Tibial nerve (tissue), 4 donors: ENCODE measurements around the gene CD58.

Experiments
- EP300 ChIP-seq, 2 donors: sonication (generic); formaldehyde crosslinking; IDR thresholded peaks; one replicate each; pipeline ENCODE4 v1.6.1; 2017; ENCODE audit warnings: antibody characterized with exemption in 2 of 2, mild to moderate bottlenecking in 1 of 2
- TF ChIP-seq, protein P1 (sequence below), 5 experiments: fragments of 200-600 bp in 3 of 5; fragments of 450-650 bp in 2 of 5; sonication (generic) in 3 of 5; IDR thresholded peaks; one replicate each; pipeline ENCODE4 v1.5.1; 2016 to 2019; ENCODE audit warnings: antibody characterized with exemption in 5 of 5, mild to moderate bottlenecking in 3 of 5, moderate library complexity in 2 of 5

DNA sequence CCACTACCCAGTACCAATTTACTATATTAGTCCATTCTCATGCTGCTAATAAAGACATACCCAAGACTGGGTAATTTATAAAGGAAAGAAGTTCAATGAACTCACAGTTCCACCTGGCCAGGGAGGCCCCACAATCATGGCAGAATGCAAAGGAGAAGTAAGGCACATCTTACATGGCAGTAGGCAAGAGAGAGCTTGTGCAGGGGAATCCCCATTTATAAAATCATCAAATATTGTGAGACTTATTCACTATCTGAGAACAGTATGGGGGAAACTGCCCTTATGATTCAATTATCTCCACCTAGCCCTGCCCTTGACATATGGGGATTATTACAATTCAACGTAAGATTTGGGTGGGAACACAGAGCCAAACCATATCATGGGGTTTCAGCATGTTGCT is 6.4 kb downstream of the CD58 start:
- TF ChIP-seq, protein P1, sequence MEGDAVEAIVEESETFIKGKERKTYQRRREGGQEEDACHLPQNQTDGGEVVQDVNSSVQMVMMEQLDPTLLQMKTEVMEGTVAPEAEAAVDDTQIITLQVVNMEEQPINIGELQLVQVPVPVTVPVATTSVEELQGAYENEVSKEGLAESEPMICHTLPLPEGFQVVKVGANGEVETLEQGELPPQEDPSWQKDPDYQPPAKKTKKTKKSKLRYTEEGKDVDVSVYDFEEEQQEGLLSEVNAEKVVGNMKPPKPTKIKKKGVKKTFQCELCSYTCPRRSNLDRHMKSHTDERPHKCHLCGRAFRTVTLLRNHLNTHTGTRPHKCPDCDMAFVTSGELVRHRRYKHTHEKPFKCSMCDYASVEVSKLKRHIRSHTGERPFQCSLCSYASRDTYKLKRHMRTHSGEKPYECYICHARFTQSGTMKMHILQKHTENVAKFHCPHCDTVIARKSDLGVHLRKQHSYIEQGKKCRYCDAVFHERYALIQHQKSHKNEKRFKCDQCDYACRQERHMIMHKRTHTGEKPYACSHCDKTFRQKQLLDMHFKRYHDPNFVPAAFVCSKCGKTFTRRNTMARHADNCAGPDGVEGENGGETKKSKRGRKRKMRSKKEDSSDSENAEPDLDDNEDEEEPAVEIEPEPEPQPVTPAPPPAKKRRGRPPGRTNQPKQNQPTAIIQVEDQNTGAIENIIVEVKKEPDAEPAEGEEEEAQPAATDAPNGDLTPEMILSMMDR (IDR thresholded peaks at IDR 0.05): no peak
- no peak for TF ChIP-seq EP300 (IDR thresholded peaks at IDR 0.05)
